ENCODE measurements around the gene GPR39. TPM values are rescaled to one million over a fixed set of nuclear protein-coding genes. Genes with fewer than 3 reads are reported as not detected.

GPR39 gene
- total RNA-seq, 1 experiment from 2014 or later: 34.8 TPM

DNA sequence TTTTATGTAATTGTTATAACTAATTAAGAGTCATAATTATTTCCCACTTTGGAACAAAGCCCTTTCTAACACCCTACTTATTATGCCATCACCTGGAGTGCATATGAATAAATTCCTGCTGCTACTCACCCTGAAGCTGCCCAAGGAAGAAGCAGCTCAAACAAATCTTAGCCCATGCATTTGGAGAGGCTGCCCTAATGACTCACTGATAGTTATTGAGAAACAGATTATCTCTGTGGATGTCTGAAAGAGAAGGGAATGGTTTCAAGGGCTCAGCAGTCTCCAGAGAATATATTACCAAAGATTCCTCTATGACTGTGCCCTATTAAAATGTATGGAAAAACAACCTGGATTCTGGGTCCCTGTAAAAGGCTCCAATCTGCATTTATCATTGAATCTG is 81.0 kb downstream of the GPR39 start:
- H4K20me1 ChIP-seq (ENCODE audit: low read length): no peaks in the 10 kb centered on the region
- POLR2A ChIA-PET (ENCODE audit: unreplicated experiment): no interaction called here
- BruUV-seq (replicated peaks): no TSS peak
- CTCF ChIA-PET: no interaction called here
- ATAC-seq (no peak), DNase-seq (peak; percentile 6)
- H3K4me2 ChIP-seq (ENCODE audit: low read length): no peak overlapping the region
- peaks cover 51% of the 10 kb centered on the region for H3K79me2 ChIP-seq (ENCODE audit: low read length)
- no peaks in the 10 kb centered on the region for H3K4me1 ChIP-seq (ENCODE audit: insufficient read depth, low read length)
- H3K4me3 ChIP-seq (ENCODE audit: low read length): no peak overlapping the region
- TF ChIP-seq, protein P1, sequence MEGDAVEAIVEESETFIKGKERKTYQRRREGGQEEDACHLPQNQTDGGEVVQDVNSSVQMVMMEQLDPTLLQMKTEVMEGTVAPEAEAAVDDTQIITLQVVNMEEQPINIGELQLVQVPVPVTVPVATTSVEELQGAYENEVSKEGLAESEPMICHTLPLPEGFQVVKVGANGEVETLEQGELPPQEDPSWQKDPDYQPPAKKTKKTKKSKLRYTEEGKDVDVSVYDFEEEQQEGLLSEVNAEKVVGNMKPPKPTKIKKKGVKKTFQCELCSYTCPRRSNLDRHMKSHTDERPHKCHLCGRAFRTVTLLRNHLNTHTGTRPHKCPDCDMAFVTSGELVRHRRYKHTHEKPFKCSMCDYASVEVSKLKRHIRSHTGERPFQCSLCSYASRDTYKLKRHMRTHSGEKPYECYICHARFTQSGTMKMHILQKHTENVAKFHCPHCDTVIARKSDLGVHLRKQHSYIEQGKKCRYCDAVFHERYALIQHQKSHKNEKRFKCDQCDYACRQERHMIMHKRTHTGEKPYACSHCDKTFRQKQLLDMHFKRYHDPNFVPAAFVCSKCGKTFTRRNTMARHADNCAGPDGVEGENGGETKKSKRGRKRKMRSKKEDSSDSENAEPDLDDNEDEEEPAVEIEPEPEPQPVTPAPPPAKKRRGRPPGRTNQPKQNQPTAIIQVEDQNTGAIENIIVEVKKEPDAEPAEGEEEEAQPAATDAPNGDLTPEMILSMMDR (conservative IDR thresholded peaks at IDR 0.05; ENCODE audit: low read depth, low read length): no peak
- peaks cover 10% of the 10 kb centered on the region; the same call in 1 of the 2 replicates for H3K9me3 ChIP-seq (ENCODE audit: low read length)
- H3K27ac ChIP-seq (ENCODE audit: low read length): no peak overlapping the region
- H3K36me3 ChIP-seq (ENCODE audit: low read depth, low read length): no peaks in the 10 kb centered on the region
- no peaks in the 10 kb centered on the region for H3F3A ChIP-seq (ENCODE audit: low read length, unreplicated experiment)
- H3K9ac ChIP-seq (ENCODE audit: low read length): no peak overlapping the region
- intact Hi-C loops (cut with micrococcal nuclease): no loop called here
- no peak overlapping the region for H2AFZ ChIP-seq (ENCODE audit: low read length)
- no peaks in the 10 kb centered on the region for H3K9me2 ChIP-seq (replicated peaks; ENCODE audit: low read length)
- no peaks in the 10 kb centered on the region for H3K27me3 ChIP-seq (ENCODE audit: low read length)

DNA sequence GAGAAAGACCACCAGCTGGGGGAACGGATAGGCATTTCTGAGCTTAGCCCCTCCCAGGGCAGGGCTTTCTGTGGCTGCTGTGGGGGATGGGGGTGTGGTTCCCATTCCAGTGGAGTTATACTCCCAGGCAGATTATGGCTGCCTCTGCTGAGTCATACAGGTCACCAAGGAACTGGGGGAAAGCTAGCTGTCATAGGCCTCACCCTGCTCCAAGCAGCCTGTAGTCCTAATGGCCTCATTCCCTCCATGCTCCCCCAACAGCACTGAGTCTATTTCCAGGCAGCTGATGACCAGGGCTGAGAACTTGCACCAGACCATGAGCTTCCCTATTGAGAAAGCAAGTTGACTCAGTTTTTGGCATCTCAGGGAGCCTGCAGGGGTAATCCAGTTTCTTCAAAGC is 87.1 kb downstream of the GPR39 start:
- peak; percentile 35 for ATAC-seq
- TF ChIP-seq, protein P1 (conservative IDR thresholded peaks at IDR 0.05; ENCODE audit: low read depth, low read length): no peak
- no peak for TF ChIP-seq EZH2phosphoT487 (IDR thresholded peaks at IDR 0.05; ENCODE audit: borderline replicate concordance, low read length)
- no peak for TF ChIP-seq EZH2 (IDR thresholded peaks at IDR 0.05; ENCODE audit: low read length, unreplicated experiment)

DNA sequence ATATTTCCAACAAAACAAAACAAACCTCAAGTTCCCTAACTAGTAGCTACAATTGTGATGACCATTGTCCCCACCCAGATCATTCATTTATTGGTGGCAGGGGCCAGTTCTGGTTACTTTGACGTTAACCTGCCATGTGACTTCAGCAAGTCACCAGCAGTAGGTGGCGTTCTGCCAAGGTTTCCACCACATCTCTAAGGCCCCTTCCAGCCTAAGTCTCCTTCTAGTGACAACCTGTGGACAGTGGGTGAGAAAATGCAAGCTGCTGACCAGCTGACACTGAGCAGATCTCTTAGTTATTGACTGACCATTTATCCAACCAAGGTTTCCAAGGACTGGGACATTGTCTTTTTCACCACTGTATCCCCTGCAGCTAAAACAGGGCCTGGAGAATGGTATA is 98.4 kb downstream of the GPR39 start:
- Histone ChIP-seq H3K4me1 (ENCODE audit: insufficient read depth, low read length) (peaks cover 3% of the 10 kb centered on the region; the same call in 1 of the 2 replicates), H3K27me3 (ENCODE audit: low read length) (no peaks in the 10 kb centered on the region), H3K36me3 (ENCODE audit: low read depth, low read length) (no peaks in the 10 kb centered on the region), H2AFZ (ENCODE audit: low read length) (no peak overlapping the region), H3F3A (ENCODE audit: low read length, unreplicated experiment) (no peaks in the 10 kb centered on the region), H3K9me2 (replicated peaks; ENCODE audit: low read length) (no peaks in the 10 kb centered on the region), H4K20me1 (ENCODE audit: low read length) (no peaks in the 10 kb centered on the region), H3K4me2 (ENCODE audit: low read length) (no peak overlapping the region), H3K27ac (ENCODE audit: low read length) (no peak overlapping the region), H3K4me3 (ENCODE audit: low read length) (no peak overlapping the region), H3K9me3 (ENCODE audit: low read length) (no peaks in the 10 kb centered on the region), H3K79me2 (ENCODE audit: low read length) (peaks cover 4% of the 10 kb centered on the region; the same call in 1 of the 2 replicates), H3K9ac (ENCODE audit: low read length) (no peak overlapping the region)
- POLR2A ChIA-PET (ENCODE audit: unreplicated experiment): no interaction called here
- CTCF ChIA-PET: no interaction called here
- DNase-seq (no peak), ATAC-seq (no peak)
- TF ChIP-seq EZH2 (IDR thresholded peaks at IDR 0.05; ENCODE audit: low read length, unreplicated experiment) (no peak), EZH2phosphoT487 (IDR thresholded peaks at IDR 0.05; ENCODE audit: borderline replicate concordance, low read length) (no peak)
- TF ChIP-seq, protein P1 (conservative IDR thresholded peaks at IDR 0.05; ENCODE audit: low read depth, low read length): no peak
- no TSS peak for BruUV-seq (replicated peaks)
- intact Hi-C loops (cut with micrococcal nuclease): no loop called here

More for the DNA sequence above, 87.1 kb downstream of the GPR39 start:
- ChIA-PET CTCF (no interaction called here), POLR2A (ENCODE audit: unreplicated experiment) (no interaction called here)
- Histone ChIP-seq H3K4me1 (ENCODE audit: insufficient read depth, low read length) (peaks cover 5% of the 10 kb centered on the region; the same call in 1 of the 2 replicates), H3K9me2 (replicated peaks; ENCODE audit: low read length) (no peaks in the 10 kb centered on the region), H3F3A (ENCODE audit: low read length, unreplicated experiment) (no peaks in the 10 kb centered on the region), H2AFZ (ENCODE audit: low read length) (no peak overlapping the region), H3K9ac (ENCODE audit: low read length) (no peak overlapping the region), H3K27ac (ENCODE audit: low read length) (no peak overlapping the region), H3K4me3 (ENCODE audit: low read length) (no peak overlapping the region), H4K20me1 (ENCODE audit: low read length) (no peaks in the 10 kb centered on the region), H3K27me3 (ENCODE audit: low read length) (no peaks in the 10 kb centered on the region), H3K79me2 (ENCODE audit: low read length) (peaks cover 74% of the 10 kb centered on the region), H3K4me2 (ENCODE audit: low read length) (no peak overlapping the region), H3K36me3 (ENCODE audit: low read depth, low read length) (no peaks in the 10 kb centered on the region), H3K9me3 (ENCODE audit: low read length) (peaks cover 13% of the 10 kb centered on the region; the same call in 1 of the 2 replicates)
- intact Hi-C loops (cut with micrococcal nuclease): no loop called here
- no TSS peak for BruUV-seq (replicated peaks)
- DNase-seq: peak; percentile 39

Data from PC-3 (cell line).